Rectal smooth muscle tissue (tissue), 1 donor: Measurements from ENCODE around the gene ARFGEF2.

Experiments
- H3K27ac ChIP-seq: one replicate; pipeline ENCODE4 v1.7.0; 2013; ENCODE audit warnings: low read depth, low read length, inconsistent platforms
- H3K27me3 ChIP-seq: one replicate; pipeline ENCODE4 v1.7.0; 2013; ENCODE audit warnings: low read length; ENCODE audit not compliant: control insufficient read depth, insufficient read depth
- H3K36me3 ChIP-seq: one replicate; pipeline ENCODE4 v1.7.0; 2013; ENCODE audit warnings: low read length; ENCODE audit not compliant: control insufficient read depth, insufficient read depth
- H3K4me1 ChIP-seq: one replicate; pipeline ENCODE4 v1.7.0; 2013; ENCODE audit warnings: low read length; ENCODE audit not compliant: control insufficient read depth, insufficient read depth
- H3K4me3 ChIP-seq: one replicate; pipeline ENCODE4 v1.7.0; 2013; ENCODE audit warnings: low read length
- H3K9ac ChIP-seq: one replicate; pipeline ENCODE4 v1.7.0; 2013; ENCODE audit warnings: low read length

The ARFGEF2 gene

DNA sequence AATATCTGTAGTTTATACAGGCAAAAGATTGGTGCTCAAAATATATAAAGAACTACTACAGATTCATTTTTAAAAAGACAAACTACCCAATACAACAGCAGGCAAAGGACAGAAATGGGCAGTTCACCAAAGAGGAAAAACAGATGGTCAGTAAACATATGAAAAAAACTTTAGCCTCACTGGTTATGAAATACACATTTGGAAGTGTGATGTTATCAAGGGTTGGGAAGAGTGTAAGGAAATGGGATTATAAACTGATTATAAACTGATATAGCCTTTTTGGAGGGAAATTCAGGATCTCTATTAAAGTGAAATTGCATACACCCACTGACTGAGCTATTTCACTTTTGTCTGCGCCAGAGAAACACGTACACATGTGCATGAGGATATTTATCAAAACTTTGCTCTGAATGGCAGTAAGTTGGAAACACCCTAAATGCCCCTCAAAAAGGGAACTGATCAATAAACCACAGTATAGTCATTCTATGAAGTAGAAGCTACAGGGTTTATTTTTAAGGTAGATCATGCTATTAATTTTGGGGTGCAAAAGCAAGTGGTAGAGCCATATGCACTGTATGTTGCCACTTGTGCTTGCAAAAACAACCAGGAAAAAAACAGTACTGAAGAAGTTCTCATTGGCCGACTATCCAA is 32.2 kb upstream of the ARFGEF2 start:
- Histone ChIP-seq H3K4me3 (no peak overlapping the region), H3K27me3 (no peaks in the 10 kb centered on the region), H3K36me3 (no peaks in the 10 kb centered on the region)

DNA sequence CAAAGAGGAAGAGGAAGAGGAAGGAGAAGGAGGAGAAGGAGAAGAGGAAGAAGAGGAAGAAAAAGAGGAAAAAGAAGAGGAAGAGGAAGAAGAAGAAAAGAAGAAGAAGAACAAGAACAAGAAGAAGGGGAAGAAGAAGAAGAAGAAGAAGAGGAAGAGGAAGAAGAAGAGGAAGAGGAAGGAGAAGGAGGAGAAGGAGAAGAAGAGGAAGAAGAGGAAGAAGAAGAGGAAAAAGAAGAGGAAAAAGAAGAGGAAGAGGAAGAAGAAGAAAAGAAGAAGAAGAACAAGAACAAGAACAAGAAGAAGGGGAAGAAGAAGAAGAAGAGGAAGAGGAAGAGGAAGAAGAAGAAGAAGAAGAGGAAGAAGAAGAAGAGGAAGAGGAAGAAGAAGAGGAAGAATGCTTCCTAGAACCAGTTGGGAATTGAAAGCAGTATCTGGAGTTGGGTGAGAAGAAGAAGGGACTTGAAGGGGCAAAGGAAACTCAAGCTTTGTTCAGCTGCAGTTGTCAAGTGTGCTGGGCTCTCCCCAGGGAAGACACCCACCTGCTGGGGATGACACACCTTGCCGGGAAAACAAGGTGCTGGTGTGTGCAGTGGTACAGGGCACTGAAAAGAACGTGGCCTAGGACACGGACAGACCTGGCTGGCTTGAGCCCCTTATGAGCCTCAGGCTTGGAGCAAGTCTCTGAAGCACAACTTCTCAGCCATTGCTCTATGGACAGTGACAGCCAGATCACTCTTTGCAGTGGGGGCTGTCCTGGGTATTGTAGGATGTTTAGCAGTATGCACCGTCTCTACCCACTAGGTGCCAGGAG is 30.1 kb upstream of the ARFGEF2 start:
- H3K36me3 ChIP-seq = no peaks in the 10 kb centered on the region
- H3K27ac ChIP-seq = no peak overlapping the region
- H3K9ac ChIP-seq = no peak overlapping the region
- no peak overlapping the region for H3K4me3 ChIP-seq
- H3K4me1 ChIP-seq = no peaks in the 10 kb centered on the region
- H3K27me3 ChIP-seq = no peaks in the 10 kb centered on the region

More for the DNA sequence above, 32.2 kb upstream of the ARFGEF2 start:
- Histone ChIP-seq H3K9ac (no peak overlapping the region), H3K27ac (no peak overlapping the region), H3K4me1 (no peaks in the 10 kb centered on the region)

DNA sequence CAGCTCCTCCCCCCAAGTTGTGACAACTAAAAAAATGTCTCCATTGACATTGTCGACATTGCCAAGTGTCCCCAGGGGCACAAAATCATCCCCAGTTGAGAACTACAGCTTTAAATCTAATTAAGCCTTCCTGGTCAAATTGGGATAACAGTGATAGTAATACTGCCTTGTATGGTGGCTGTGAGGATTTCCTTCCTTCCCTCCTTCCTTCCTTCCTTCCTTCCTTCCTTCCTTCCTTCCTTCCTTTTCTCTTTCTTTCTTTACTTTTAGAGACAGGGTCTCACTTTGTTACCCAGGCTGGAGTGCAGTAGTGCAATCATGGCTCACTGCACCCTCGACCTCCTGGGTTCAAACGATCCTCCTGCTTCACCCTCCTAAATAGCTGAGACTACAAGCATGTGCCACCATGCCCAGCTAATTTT is 29.5 kb upstream of the ARFGEF2 start:
- Histone ChIP-seq H3K9ac (no peak overlapping the region), H3K4me1 (no peaks in the 10 kb centered on the region), H3K36me3 (no peaks in the 10 kb centered on the region), H3K27ac (no peak overlapping the region), H3K4me3 (no peak overlapping the region), H3K27me3 (no peaks in the 10 kb centered on the region)

DNA sequence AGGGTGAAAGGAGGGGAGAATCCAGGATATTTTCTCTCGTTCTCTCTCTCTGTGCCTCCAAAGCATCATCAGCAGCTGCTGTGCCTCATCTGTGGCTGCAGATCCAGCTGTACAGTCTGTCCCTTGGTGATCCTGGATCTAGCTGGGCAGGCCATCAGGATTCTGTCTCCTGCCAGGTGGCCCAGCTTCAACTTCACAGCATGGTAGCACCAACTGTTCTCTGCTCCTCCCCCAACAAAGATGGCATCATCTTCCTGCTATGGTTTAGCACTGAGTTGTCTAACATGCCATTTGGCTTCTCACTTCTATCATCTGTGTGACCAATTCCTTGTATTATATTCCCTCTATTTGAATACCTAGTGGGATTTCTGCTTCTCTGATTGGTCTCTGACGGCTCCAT is 28.6 kb upstream of the ARFGEF2 start:
- Histone ChIP-seq H3K27ac (no peak overlapping the region), H3K36me3 (no peaks in the 10 kb centered on the region), H3K4me3 (no peak overlapping the region), H3K9ac (no peak overlapping the region), H3K27me3 (no peaks in the 10 kb centered on the region), H3K4me1 (no peaks in the 10 kb centered on the region)

DNA sequence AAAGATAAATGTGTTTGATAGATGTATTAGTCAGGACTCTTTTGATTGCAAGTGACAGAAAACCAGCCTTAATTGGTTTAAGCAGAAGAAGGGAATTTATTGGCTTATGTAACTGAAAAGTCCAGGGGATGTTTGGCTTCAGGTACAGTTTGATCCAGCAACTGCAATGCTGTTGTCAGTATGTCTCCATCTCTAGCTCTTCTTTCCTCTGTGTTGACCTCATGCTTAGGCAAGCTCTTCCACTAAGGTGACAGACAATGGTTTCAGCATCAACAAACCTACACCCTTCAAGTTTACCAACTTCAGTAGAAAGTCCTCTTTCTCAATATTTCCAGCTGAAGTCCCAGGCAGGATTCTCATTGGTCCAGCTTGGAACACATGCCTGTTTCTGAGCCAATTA is 28.1 kb upstream of the ARFGEF2 start:
- H3K4me3 ChIP-seq = no peak overlapping the region
- H3K9ac ChIP-seq = no peak overlapping the region
- no peaks in the 10 kb centered on the region for H3K4me1 ChIP-seq
- H3K27me3 ChIP-seq = no peaks in the 10 kb centered on the region
- no peaks in the 10 kb centered on the region for H3K36me3 ChIP-seq
- no peak overlapping the region for H3K27ac ChIP-seq

DNA sequence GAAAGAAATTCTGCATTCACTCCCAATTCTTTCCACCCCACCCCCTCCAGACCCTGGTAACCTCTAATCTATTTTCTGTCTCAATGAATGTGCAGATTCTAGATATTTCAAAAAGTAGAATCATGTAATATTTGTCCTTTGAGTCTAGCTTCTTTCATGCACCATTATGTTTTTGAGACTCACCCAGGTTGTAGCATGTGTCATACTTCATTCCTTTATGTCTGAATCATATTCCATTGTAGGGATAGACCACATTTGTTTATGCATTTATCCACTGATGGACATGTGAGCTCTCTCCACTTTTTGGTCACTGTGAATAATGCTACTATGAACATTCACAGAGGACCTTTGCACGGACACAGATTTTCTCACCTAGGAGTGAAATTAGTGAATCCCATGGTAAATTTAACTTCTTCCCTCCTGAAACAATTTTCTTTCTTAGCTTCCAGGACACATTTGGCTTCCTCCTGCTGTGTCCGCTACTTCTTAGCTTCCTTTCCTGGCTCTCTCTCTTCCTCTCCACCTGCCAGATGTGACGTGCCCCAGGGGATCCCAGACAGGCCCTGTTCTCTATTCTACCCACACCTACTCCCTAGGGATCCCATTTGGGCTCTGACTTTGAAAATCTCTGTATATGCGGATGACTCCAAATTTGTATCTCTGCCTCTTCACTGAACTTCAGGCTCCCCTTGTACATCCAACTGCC is 24.1 kb upstream of the ARFGEF2 start:
- Histone ChIP-seq H3K4me3 (no peak overlapping the region), H3K9ac (no peak overlapping the region), H3K27ac (no peak overlapping the region), H3K4me1 (no peaks in the 10 kb centered on the region), H3K36me3 (no peaks in the 10 kb centered on the region), H3K27me3 (no peaks in the 10 kb centered on the region)

DNA sequence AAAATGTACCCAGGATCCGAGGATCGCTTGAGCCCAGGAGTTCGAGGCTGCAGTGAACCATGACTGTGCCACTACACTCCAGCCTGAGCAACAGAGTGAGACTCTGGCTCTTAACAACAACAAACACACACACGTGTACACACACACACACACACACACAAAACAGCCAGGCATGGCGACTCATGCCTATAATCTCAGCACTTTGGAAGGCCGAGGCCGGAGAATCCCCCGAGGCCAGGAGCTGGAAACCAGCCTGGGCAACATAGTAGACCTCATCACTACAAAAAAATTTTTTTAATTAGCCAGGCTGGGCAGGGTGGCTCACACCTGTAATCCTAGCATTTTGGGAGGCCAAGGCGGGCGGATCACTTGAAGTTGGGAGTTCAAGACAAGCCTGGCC is 23.3 kb upstream of the ARFGEF2 start:
- no peak overlapping the region for H3K9ac ChIP-seq
- no peaks in the 10 kb centered on the region for H3K27me3 ChIP-seq
- H3K27ac ChIP-seq = no peak overlapping the region
- no peaks in the 10 kb centered on the region for H3K4me1 ChIP-seq
- H3K4me3 ChIP-seq = no peak overlapping the region
- no peaks in the 10 kb centered on the region for H3K36me3 ChIP-seq

DNA sequence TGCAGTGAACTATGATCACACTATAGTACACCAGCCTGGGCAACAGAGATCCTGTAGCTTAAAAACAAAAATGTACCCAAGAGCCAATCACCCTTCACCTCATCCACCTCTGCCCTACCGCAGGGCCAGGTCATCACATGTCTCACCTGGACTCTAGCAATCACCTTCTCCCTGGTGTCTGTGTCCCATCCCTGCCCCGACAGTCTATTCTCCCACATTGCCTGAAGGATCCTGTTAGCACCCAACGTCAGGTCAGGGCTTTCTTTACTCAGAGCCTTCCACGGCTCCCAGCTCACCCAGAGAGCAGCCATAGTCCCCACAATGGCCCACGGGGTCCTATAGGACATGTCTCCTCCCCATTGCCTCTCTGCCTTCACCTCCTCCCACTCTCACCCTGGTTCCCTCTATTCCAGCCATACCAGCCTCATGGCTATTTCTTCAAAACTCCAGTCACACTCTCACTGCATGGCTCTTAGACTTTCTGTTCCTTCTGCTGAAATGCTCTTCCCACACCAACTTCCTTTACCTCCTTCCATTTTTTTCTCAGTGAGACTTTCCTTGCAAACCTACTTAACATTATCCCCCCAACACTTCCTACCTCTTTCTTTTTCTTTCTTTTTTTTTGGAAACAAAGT is 22.5 kb upstream of the ARFGEF2 start:
- Histone ChIP-seq H3K27me3 (no peaks in the 10 kb centered on the region), H3K36me3 (no peaks in the 10 kb centered on the region), H3K4me3 (no peak overlapping the region), H3K27ac (no peak overlapping the region), H3K4me1 (no peaks in the 10 kb centered on the region), H3K9ac (no peak overlapping the region)

DNA sequence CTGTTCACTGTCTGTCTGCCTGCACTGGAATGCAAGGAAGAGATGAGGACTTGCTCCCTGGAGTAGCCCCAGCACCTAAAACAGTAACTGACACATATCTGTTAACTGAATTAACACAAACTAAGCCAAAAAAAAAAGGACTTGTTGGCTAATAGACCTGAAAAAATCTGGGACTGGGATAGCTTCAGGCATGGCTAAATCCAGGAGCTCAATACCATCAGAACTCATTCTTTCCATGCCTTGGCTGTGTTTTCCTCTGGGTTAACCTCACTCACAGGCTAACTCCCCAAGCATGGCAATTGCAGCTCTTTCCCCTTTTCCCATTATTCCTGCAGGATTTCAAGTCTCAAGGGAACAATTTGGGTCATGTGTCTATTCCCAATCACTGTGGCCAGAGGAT is 21.6 kb upstream of the ARFGEF2 start:
- Histone ChIP-seq H3K27me3 (no peaks in the 10 kb centered on the region), H3K9ac (no peak overlapping the region), H3K36me3 (no peaks in the 10 kb centered on the region), H3K27ac (no peak overlapping the region), H3K4me3 (no peak overlapping the region), H3K4me1 (no peaks in the 10 kb centered on the region)

DNA sequence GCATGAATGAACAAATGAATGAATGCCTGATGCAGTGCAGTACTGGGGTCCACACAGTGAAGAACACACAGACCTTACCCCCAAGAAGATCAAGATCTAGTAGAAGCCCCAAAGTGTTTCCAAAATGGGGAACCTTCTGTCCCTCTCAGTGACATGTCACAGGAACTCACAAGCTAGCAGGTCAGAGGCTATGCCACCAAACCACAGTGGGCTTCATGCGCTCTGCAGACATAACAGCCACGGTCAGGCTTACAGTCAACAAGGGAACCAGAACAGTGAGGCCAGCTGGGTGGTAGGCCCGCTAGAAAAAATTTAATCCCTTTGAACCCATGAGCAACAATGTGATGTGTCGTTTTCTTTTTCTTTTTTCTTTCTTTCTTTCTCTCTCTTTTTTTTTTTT is 20.2 kb upstream of the ARFGEF2 start:
- Histone ChIP-seq H3K4me1 (no peaks in the 10 kb centered on the region), H3K36me3 (no peaks in the 10 kb centered on the region), H3K27ac (no peak overlapping the region)

DNA sequence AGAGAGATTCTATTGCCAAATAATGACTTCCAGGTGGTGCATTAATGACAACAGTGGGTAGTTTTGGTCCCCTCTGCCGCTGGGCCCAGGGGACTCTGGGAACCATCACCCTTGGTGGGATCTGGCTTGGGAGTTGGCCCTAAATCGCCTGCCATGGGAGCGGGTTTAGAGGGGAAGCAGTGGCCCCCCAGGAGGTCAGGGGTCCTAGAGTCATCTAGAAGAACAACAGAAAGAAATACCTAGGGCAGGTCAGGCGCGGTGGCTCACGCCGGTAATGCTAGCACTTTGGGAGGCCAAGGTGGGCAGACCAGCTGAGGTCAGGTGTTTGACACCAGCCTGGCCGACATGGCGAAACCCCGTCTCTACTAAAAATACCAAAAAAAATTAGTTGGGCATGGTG is 17.8 kb upstream of the ARFGEF2 start:
- Histone ChIP-seq H3K9ac (no peak overlapping the region), H3K27me3 (no peaks in the 10 kb centered on the region), H3K36me3 (no peaks in the 10 kb centered on the region)

More for the DNA sequence above, 20.2 kb upstream of the ARFGEF2 start:
- H3K4me3 ChIP-seq = no peak overlapping the region
- no peaks in the 10 kb centered on the region for H3K27me3 ChIP-seq
- H3K9ac ChIP-seq = no peak overlapping the region

DNA sequence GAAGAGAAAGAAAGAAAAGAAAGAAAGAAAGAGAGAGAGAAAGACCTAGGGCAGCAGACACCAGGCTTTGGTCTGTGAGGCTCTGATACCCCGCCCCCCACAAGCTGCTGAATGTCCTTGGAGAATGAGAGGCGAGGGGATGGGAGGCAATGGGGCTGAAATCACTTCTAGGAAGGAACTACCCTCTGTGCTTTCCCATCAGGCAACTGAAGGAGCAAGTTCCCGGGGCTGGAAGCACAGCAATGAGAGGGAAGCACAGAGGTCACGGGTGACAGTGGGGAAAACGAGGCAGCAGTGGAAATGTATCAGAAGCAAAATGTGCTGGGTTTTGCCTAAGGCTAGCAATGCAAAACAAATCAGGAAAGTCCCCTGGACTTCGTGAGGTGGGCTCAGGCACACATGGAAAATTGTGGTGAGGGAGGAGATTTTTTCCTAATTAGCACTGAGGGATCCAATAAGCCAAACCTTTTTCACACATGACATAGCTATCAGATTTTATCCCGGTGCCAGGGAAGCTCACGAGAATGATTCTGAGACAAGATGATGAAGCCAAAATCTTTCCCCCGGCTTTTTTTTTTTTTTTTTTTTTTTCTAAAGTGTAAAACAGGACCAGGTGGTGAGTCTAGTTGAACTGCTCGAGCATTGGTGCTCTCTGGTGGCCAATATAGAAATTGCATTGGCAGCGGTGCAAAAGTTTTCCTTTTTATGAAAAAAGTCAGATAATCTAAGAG is 16.8 kb upstream of the ARFGEF2 start:
- H3K9ac ChIP-seq = no peak overlapping the region
- no peaks in the 10 kb centered on the region for H3K4me1 ChIP-seq
- no peak overlapping the region for H3K4me3 ChIP-seq
- H3K36me3 ChIP-seq = no peaks in the 10 kb centered on the region
- no peak overlapping the region for H3K27ac ChIP-seq
- H3K27me3 ChIP-seq = no peaks in the 10 kb centered on the region

More for the DNA sequence above, 17.8 kb upstream of the ARFGEF2 start:
- H3K4me3 ChIP-seq = no peak overlapping the region
- H3K4me1 ChIP-seq = no peaks in the 10 kb centered on the region
- no peak overlapping the region for H3K27ac ChIP-seq
